ENCODE data around the gene PIEZO1.

GRCh38 chr16:88694221-88695087, 90.6 kb downstream of the PIEZO1 start:
- TF ChIP-seq POLR2A (IDR thresholded peaks at IDR 0.05; ENCODE audit: low read length) (no peak), GATA1 (IDR thresholded peaks at IDR 0.05; ENCODE audit: low read depth, low read length) (no peak)
